Measurements from ENCODE around the gene GALNT12. TPM values are rescaled to one million over a fixed set of nuclear protein-coding genes. Genes with fewer than 3 reads are reported as not detected.

GALNT12 gene
- total and polyA plus RNA-seq, 2 experiments from 2014 or later = 14.6 to 23.6 TPM

GRCh38 chr9:98873526-98873925 is 66.1 kb downstream of the GALNT12 start:
- no peaks in the 10 kb centered on the region; the same call in 2 of the 3 replicates for H3K4me1 Mint-ChIP-seq
- no peak for ATAC-seq

More at GRCh38 chr9:98873526-98873925, 66.1 kb downstream of the GALNT12 start:
- Histone ChIP-seq H3K4me1 (ENCODE audit: insufficient read depth) (no peaks in the 10 kb centered on the region), H3K4me2 (no peak overlapping the region), H4K20me1 (replicated peaks; ENCODE audit: insufficient read depth) (no peaks in the 10 kb centered on the region), H3K27ac (ENCODE audit: low read depth) (no peak overlapping the region), H3K4me3 (no peak overlapping the region), H3K79me2 (replicated peaks; ENCODE audit: insufficient read depth) (no peaks in the 10 kb centered on the region), H2AFZ (no peak overlapping the region), H3K9me2 (ENCODE audit: insufficient read depth) (peaks cover 10% of the 10 kb centered on the region; the same call in 1 of the 2 replicates), H3K27me3 (ENCODE audit: insufficient read depth) (no peaks in the 10 kb centered on the region), H3F3A (replicated peaks; ENCODE audit: low read depth) (no peaks in the 10 kb centered on the region), H3K36me3 (ENCODE audit: insufficient read depth) (no peaks in the 10 kb centered on the region)
- DNase-seq (ENCODE audit: low spot score) = no peak
- TF ChIP-seq, protein P1, sequence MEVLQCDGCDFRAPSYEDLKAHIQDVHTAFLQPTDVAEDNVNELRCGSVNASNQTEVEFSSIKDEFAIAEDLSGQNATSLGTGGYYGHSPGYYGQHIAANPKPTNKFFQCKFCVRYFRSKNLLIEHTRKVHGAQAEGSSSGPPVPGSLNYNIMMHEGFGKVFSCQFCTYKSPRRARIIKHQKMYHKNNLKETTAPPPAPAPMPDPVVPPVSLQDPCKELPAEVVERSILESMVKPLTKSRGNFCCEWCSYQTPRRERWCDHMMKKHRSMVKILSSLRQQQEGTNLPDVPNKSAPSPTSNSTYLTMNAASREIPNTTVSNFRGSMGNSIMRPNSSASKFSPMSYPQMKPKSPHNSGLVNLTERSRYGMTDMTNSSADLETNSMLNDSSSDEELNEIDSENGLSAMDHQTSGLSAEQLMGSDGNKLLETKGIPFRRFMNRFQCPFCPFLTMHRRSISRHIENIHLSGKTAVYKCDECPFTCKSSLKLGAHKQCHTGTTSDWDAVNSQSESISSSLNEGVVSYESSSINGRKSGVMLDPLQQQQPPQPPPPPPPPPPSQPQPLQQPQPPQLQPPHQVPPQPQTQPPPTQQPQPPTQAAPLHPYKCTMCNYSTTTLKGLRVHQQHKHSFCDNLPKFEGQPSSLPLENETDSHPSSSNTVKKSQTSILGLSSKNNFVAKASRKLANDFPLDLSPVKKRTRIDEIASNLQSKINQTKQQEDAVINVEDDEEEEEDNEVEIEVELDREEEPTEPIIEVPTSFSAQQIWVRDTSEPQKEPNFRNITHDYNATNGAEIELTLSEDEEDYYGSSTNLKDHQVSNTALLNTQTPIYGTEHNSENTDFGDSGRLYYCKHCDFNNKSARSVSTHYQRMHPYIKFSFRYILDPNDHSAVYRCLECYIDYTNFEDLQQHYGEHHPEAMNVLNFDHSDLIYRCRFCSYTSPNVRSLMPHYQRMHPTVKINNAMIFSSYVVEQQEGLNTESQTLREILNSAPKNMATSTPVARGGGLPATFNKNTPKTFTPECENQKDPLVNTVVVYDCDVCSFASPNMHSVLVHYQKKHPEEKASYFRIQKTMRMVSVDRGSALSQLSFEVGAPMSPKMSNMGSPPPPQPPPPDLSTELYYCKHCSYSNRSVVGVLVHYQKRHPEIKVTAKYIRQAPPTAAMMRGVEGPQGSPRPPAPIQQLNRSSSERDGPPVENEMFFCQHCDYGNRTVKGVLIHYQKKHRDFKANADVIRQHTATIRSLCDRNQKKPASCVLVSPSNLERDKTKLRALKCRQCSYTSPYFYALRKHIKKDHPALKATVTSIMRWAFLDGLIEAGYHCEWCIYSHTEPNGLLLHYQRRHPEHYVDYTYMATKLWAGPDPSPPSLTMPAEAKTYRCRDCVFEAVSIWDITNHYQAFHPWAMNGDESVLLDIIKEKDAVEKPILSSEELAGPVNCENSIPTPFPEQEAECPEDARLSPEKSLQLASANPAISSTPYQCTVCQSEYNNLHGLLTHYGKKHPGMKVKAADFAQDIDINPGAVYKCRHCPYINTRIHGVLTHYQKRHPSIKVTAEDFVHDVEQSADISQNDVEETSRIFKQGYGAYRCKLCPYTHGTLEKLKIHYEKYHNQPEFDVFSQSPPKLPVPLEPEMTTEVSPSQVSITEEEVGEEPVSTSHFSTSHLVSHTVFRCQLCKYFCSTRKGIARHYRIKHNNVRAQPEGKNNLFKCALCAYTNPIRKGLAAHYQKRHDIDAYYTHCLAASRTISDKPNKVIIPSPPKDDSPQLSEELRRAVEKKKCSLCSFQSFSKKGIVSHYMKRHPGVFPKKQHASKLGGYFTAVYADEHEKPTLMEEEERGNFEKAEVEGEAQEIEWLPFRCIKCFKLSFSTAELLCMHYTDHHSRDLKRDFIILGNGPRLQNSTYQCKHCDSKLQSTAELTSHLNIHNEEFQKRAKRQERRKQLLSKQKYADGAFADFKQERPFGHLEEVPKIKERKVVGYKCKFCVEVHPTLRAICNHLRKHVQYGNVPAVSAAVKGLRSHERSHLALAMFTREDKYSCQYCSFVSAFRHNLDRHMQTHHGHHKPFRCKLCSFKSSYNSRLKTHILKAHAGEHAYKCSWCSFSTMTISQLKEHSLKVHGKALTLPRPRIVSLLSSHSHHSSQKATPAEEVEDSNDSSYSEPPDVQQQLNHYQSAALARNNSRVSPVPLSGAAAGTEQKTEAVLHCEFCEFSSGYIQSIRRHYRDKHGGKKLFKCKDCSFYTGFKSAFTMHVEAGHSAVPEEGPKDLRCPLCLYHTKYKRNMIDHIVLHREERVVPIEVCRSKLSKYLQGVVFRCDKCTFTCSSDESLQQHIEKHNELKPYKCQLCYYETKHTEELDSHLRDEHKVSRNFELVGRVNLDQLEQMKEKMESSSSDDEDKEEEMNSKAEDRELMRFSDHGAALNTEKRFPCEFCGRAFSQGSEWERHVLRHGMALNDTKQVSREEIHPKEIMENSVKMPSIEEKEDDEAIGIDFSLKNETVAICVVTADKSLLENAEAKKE (CRISPR knock-in tag; IDR thresholded peaks at IDR 0.05) = no peak
- TF ChIP-seq, protein P2, sequence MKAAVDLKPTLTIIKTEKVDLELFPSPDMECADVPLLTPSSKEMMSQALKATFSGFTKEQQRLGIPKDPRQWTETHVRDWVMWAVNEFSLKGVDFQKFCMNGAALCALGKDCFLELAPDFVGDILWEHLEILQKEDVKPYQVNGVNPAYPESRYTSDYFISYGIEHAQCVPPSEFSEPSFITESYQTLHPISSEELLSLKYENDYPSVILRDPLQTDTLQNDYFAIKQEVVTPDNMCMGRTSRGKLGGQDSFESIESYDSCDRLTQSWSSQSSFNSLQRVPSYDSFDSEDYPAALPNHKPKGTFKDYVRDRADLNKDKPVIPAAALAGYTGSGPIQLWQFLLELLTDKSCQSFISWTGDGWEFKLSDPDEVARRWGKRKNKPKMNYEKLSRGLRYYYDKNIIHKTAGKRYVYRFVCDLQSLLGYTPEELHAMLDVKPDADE (IDR thresholded peaks at IDR 0.05) = no peak
- TF ChIP-seq POLR2AphosphoS5 (IDR thresholded peaks at IDR 0.05; ENCODE audit: low read depth) (no peak), CTCF (conservative IDR thresholded peaks at IDR 0.05; ENCODE audit: low read depth in 2 of 2) (no peak), ZNF114 (CRISPR knock-in tag; IDR thresholded peaks at IDR 0.05) (no peak), EZH2phosphoT487 (IDR thresholded peaks at IDR 0.05; ENCODE audit: unreplicated experiment) (no peak), REST (IDR thresholded peaks at IDR 0.05; ENCODE audit: unreplicated experiment) (no peak), ZNF331 (CRISPR knock-in tag; IDR thresholded peaks at IDR 0.05; ENCODE audit: low read depth) (no peak), EZH2 (IDR thresholded peaks at IDR 0.05; ENCODE audit: low read depth, unreplicated experiment) (no peak), NANOG (IDR thresholded peaks at IDR 0.05; ENCODE audit: borderline replicate concordance) (no peak), STAT1 (IDR thresholded peaks at IDR 0.05; ENCODE audit: unreplicated experiment) (no peak), JUNB (IDR thresholded peaks at IDR 0.05; ENCODE audit: unreplicated experiment) (no peak)
- Mint-ChIP-seq H3K9me3 (peaks cover 10% of the 10 kb centered on the region), H3K27ac (no peak overlapping the region), H3K36me3 (ENCODE audit: low read depth) (no peaks in the 10 kb centered on the region), H3K4me3 (no peak overlapping the region), H3K27me3 (ENCODE audit: insufficient read depth, low read depth, poor library complexity) (peaks cover 14% of the 10 kb centered on the region)
